ENCODE results near the gene EXOSC5. TPM values are rescaled to one million over a fixed set of nuclear protein-coding genes. Genes with fewer than 3 reads are reported as not detected.
"Not testable (repeated sequence)": the region's sequence is repeated elsewhere in the genome, so short reads cannot be mapped to it uniquely, and the experiment has no call there.

The EXOSC5 gene
- total and polyA plus RNA-seq, 12 donors: 4.2 to 73.7 (median 26.6) TPM

- Histone ChIP-seq H3K4me1 (replicated peaks in 1 of 2) (peaks cover 5 to 13% of the 10 kb centered on the region in 2 donors), H3K4me3 (no peak overlapping the region), H3K27ac (no peak overlapping the region), H3K27me3 (no peaks in the 10 kb centered on the region), H3K9me3 (replicated peaks in 1 of 3) (no peaks in the 10 kb centered on the region), H3K36me3 (replicated peaks in 1 of 2) (peaks cover 0 to 14% of the 10 kb centered on the region in 2 donors)
- DNase-seq: peak in 1 of 7 donors; percentile 15
- intact Hi-C loops (cut with DNase I): no loop called here
- WGBS, 4 donors: 90 to 95% (median 92%) methylated on average over 5 to 7 of the region's 7 CpGs
- TF ChIP-seq POLR2A (IDR thresholded peaks at IDR 0.05): no peak
- TF ChIP-seq, protein P1, sequence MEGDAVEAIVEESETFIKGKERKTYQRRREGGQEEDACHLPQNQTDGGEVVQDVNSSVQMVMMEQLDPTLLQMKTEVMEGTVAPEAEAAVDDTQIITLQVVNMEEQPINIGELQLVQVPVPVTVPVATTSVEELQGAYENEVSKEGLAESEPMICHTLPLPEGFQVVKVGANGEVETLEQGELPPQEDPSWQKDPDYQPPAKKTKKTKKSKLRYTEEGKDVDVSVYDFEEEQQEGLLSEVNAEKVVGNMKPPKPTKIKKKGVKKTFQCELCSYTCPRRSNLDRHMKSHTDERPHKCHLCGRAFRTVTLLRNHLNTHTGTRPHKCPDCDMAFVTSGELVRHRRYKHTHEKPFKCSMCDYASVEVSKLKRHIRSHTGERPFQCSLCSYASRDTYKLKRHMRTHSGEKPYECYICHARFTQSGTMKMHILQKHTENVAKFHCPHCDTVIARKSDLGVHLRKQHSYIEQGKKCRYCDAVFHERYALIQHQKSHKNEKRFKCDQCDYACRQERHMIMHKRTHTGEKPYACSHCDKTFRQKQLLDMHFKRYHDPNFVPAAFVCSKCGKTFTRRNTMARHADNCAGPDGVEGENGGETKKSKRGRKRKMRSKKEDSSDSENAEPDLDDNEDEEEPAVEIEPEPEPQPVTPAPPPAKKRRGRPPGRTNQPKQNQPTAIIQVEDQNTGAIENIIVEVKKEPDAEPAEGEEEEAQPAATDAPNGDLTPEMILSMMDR (IDR thresholded peaks at IDR 0.05): no peak
Observed at GRCh38 chr19:41437944-41438574, 40.9 kb upstream of the EXOSC5 start.

DNA sequence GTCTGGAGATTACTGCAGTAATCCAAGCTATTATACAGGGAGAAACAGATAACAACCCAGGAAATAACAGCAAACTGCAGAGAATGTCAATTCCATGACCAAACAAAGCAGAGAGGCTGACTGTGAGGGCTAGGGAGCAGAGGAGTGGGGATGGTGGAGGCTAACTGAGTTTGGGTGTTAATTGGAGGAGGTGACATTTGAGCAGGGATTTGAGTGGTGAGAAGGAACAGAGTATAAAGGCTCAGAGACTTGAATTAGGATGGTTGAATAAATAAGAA, 39.5 kb upstream of the EXOSC5 start:
- Histone ChIP-seq H3K4me1 (replicated peaks in 1 of 2) (peaks cover 5 to 19% of the 10 kb centered on the region in 2 donors), H3K9me3 (replicated peaks in 1 of 3) (no peaks in the 10 kb centered on the region), H3K36me3 (replicated peaks in 1 of 2) (peaks cover 0 to 17% of the 10 kb centered on the region in 2 donors), H3K27me3 (no peaks in the 10 kb centered on the region), H3K4me3 (no peak overlapping the region), H3K27ac (no peak overlapping the region)
- no peak for DNase-seq
- no peak for TF ChIP-seq POLR2A (IDR thresholded peaks at IDR 0.05)
- TF ChIP-seq, protein P1 (IDR thresholded peaks at IDR 0.05): no peak
- intact Hi-C loops (cut with DNase I): no loop called here

GRCh38 chr19:41435936-41436673, 38.9 kb upstream of the EXOSC5 start:
- DNase-seq: peak in 2 of 7 donors; percentile 14 to 19
- H3K27ac ChIP-seq: no peak overlapping the region
- intact Hi-C loops (cut with DNase I): no loop called here
- no peaks in the 10 kb centered on the region for H3K27me3 ChIP-seq
- H3K36me3 ChIP-seq (replicated peaks in 1 of 2): peaks cover 0 to 17% of the 10 kb centered on the region in 2 donors
- 93 to 97% (median 94%) methylated on average over 16 to 19 of the region's 19 CpGs for WGBS, 4 donors
- H3K9me3 ChIP-seq (replicated peaks in 1 of 3): no peaks in the 10 kb centered on the region
- TF ChIP-seq, protein P1 (IDR thresholded peaks at IDR 0.05): no peak
- TF ChIP-seq POLR2A (IDR thresholded peaks at IDR 0.05): no peak
- peaks cover 5 to 24% of the 10 kb centered on the region in 2 donors for H3K4me1 ChIP-seq (replicated peaks in 1 of 2)
- H3K4me3 ChIP-seq: no peak overlapping the region

DNA sequence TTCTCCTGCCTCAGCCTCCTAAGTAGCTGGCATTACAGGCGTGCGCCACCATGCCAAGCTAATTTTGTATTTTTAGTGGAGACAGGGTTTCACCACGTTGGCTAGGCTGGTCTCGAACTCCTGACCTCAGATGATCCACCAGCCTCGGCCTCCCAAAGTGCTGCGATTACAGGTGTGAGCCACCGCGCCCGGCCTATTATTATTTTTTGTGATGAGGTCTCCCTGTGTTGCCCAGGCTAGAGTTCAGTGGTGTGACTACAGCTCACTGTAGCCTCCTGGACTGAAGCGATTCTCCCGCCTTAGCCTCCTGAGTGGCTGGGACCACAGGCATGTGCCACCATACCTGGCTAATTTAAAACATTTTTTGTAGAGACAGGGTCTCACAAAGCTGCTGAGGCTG, 38.2 kb upstream of the EXOSC5 start:
- 94 to 97% (median 95%) methylated on average over 11 of the region's 11 CpGs for WGBS, 4 donors
- Histone ChIP-seq H3K4me1 (replicated peaks in 1 of 2) (peaks cover 5 to 25% of the 10 kb centered on the region in 2 donors), H3K36me3 (replicated peaks in 1 of 2) (peaks cover 0 to 17% of the 10 kb centered on the region in 2 donors)
- H3K9me3 ChIP-seq (replicated peaks in 1 of 3); H3K4me3 ChIP-seq; intact Hi-C loops (cut with DNase I); H3K27ac ChIP-seq; H3K27me3 ChIP-seq: not testable (repeated sequence)
- DNase-seq: peak in 1 of 7 donors; percentile 17
